ENCODE measurements around the gene OSBPL5.

The OSBPL5 gene

DNA sequence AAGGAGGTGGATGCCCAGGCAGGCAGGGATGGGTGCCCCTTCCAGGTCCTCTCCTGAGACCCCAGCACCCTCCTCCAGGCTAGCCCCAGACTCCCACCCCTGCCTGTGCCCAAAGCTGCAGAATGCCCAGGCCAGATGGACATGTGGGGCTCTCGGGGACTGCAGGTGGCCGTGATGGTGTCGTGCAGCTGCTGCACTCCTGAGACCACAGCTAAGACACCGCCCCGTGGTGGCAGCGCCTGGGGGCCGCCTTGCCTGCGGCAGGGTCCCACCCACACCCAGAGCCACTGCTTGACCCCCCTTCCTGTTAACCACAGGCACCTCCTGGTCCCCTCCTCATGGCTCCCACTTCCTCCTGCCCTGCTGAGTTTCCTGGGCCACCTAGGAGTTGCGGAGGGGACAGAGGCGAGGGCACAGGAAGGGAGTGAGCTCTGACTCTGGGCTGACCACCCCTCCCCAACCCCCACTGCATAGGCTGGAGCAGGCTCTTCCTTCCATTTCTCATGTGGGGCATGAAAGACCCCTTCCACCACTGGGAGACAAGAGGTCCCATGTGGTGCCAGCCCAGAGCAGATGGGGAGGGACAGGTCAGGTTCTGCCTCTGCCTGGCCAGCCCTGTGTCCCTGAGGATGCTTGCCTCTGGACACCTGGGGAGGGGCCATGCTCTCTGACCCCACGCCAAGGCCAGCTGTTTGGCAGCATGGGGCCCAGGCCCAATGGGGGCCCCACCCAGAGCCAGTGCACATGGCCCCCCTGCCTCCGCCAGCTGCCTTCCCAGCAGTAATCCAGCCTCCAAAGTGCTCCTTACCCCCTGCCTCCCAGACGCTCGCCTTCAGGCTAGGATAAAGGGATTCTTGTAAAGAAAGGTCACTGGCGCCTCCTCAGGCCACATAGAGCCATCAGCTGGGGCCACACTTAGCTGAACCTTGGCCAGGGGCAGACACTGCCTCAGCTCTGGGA lies 29.3 kb downstream of the OSBPL5 start:
- no peak for DNase-seq (ENCODE audit: extremely low read depth in 1 of 2, low read depth in 1 of 2)

DNA sequence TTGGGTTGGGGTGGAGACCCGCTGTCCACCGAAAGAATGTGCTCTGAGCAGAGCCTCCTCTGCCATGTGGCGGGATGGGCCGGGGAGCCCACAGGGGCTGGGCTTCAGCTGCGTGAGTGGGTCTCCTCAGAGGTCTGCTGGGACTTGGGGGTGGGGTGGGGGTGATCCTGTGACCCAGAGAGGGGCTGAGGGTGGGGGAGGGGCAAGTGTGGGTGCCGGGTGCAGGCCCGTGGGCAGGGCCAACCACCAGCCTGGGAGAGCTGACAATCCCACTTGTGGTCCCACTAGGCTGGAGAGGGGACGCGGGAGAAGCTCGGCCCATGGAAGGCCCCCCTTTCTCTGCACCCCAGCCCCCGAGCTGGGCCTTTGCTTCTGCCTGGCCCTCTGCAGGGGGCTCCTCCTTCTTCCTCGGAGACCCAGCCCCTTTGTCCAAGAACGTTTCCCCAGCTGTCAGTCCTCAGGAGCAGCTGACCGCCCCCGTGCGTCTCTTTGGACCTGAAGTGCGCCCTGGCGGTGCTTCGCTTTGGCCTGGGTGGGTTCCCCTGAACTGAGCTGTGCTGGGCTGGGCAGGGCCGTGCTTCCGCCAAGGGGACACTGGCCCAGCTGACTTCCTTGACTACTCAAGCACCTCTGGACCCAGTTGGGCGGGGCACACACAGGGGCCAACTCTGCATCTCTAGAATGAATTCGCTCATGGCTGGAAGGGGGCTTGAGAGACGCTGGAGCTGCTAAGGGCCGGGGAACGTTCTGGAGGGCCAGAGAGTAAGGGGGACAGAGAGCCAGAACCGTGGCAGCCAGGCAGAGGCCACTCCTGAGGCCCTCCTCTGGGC lies 30.2 kb downstream of the OSBPL5 start:
- no peak for DNase-seq (ENCODE audit: extremely low read depth in 1 of 2, low read depth in 1 of 2)

DNA sequence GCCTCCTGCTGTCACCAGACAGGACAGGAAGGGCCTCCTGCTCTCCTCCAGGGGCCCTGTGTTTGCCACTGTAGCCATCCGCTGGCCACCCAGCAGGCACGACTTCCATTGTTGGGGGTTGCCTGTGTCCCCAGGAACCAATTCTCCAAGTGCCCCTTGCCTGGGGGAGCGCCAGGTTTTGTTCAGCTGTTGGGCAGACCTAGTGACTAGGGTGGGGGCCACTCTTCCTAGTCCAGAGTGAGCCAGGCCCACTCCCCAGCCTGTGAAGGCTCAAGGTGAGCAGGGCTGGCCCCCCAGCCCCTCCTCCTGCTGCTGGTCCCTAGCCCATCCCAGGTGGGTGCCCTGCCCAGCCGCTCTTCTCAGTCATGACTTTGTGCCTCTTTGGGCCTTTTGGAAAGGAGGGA lies 30.9 kb downstream of the OSBPL5 start:
- DNase-seq (ENCODE audit: extremely low read depth in 1 of 2, low read depth in 1 of 2) = no peak

DNA sequence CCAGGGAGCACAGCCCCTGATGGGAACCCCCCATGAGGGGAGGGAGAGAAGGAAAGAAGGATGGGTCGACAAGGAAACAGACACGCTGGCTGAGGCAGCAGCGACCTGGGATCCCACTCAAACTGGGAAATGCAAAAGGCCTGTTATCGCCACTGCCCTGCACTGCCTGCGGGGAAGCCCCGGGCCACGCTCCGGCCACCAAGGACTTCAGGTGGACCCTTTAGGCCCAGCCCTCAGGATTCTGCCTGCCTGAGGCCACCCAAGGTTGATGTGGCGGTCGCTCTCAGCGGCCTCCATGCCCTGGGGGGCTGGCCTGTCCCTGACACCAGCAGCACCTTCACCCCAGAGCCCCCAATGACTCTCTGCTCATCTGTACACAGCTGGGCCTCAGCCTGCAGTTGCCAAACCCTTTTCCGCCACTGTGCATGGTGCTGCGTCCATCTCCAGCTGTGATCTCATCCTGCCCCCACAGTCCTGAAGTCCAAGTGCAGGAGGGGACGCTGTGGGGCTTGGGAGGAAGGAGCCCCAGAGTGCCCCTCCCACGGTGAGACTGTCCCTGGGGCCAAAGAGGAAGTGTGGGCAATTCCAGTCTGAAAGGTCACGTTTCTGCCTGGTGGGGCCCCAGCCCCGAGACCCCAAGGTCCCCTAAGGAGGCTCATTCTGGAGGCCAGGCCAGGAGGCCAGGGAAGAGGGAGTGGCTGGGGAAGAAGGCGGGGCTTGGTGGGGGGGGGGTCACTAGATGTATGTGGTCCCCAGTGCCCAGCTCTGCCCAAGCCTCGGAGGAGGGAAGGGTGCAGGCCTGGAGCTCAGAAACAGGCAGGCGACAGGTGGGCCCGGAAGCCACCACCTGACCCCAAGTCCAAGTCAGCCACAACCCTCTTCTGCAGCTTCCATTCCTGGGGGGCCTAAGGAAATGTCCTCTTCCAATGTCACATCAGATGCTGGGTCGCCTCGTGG lies 31.6 kb downstream of the OSBPL5 start:
- no peak for DNase-seq (ENCODE audit: extremely low read depth in 1 of 2, low read depth in 1 of 2)

DNA sequence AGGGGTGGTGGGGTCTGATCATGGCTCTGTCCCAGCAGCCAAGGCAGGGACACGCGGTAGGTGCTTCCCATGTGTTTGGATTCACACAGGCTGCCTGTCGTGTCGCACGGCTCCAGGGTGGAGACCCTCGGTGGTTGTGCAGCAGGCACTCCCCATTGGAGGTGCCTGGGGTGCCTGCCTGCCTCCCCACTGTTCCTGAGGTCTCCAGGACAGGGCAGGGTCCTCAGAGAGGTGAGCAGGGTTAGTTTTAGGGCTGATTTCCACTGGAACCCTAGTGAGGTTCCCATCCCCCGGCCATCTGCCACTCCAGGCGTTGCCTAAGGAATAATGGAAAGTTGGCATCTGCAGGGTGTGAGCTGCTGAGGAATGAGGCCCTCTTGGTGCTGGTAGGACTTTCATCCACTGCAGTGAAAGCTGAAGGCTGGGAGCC lies 32.3 kb downstream of the OSBPL5 start:
- DNase-seq (ENCODE audit: extremely low read depth in 1 of 2, low read depth in 1 of 2) = no peak

DNA sequence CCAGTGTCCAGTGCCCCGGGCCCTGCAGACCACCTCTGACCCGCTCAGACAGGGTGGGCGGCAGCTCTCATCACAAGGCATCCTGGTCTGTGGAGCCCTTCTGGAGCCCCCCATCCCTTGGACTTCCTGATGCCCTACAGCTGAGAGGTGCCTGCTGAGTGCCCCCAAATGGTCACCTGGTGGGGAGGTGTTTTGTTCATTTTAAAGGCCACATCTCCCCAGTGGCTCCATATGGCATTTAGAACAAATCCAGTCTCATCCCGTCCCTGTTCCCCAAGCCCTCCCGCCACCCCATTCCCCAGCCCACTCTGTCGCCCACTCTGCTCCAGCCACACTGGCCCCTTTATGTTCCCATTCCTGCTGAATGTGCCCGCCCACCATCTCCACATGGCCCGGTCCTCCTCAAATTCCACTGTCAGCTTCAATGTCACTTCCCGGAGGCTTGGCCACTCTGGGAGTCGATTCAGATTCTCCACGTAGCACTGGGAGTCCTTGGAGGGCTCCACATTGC lies 32.8 kb downstream of the OSBPL5 start:
- DNase-seq (ENCODE audit: extremely low read depth in 1 of 2, low read depth in 1 of 2) = no peak

DNA sequence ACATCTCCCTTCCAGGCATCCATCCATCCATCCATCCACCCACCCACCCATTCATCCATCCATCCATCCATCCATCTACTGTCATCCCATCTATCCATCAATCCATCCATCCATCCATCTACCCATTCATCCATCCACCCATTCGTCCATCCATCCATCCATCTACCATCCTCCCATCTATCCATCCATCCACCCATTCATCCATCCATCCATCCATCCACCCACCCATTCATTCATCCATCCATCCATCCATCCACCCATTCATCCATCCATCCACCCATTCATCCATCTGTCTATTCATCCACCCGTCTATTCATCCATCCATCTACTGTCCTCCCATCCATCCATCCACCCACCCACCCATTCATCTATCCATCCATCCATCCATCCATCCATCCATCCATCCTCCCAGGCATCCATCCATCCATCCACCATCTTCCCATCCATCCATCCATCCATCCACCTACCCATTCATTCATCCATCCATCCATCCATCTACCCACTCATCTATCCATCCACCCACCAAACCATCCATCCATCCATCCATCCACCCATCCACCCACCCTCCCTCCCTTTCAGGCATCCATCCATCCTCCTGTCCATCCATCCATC lies 33.7 kb downstream of the OSBPL5 start:
- DNase-seq (ENCODE audit: extremely low read depth in 1 of 2, low read depth in 1 of 2) = no peak

DNA sequence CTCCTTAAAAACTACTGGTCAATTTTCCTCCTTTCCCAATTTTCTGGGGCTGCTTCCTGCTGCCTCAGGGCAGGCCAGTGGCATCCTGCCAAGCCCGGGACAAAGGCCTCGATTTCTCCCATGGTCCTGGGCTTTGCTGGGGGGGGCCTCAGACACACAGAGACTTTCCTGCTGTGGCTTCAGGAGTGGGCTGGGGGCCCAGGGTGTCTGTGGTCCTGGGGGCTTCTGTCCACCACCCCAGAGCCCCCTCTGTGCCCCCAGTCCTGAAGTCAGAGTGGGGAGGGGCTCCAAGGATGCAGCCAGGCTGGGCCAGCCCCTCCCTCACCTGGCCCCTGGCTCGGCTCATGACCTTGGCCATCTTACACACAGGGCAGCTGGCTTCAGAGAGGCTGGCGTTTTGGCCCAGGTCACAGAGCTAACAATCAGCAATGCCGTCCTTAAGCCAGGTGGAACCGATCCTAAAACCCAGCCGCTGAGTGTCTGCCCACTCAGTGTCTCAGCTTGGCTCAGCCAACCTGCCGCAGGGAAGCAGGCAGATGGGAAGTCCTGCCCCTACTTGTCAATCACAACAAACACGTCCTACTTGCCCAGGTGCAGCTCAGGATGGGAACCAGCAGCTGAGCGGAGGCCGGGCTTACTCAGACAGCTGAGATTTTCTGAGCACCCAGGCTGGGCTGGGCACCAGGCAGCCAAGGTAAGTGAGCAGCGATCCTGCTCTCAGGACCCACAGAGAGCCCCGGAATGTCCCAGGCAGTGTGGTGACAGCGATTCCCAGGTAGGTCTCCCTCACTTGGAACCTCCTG lies 34.6 kb downstream of the OSBPL5 start:
- no peak for DNase-seq (ENCODE audit: extremely low read depth in 1 of 2, low read depth in 1 of 2)

DNA sequence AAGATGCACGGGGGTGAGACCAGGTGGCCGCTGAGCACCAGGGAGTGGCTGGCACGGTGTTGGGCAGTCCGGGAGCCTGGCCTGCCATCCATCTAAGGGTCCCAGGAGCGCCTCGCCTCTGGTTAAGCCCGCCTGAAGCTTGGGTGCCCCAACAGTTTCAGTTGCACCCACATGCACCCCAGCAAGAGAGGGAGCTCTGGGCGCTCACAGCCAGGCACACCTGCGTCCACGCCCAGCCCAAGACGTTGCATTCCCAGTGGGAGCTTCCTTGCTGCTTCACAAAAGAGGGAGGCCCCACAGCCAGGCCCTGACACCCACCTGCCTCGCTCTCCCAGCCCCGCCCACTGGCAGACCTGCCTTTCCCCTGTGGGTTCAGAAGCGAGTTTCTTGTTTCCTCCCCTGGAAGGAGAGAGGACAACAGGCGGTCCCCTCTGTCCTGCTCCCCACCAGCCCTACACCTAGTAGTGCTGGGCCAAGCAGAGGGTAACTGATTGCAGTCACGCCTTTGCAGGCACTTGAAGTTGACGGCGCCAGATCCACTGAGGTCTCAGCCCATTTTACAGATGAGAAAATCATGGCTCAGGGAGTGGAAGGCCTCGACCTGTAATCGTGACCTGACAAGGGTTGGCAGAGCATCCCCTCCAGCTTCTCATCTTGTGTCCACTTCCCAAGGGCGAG lies 35.4 kb downstream of the OSBPL5 start:
- DNase-seq (ENCODE audit: extremely low read depth in 1 of 2, low read depth in 1 of 2) = no peak

DNA sequence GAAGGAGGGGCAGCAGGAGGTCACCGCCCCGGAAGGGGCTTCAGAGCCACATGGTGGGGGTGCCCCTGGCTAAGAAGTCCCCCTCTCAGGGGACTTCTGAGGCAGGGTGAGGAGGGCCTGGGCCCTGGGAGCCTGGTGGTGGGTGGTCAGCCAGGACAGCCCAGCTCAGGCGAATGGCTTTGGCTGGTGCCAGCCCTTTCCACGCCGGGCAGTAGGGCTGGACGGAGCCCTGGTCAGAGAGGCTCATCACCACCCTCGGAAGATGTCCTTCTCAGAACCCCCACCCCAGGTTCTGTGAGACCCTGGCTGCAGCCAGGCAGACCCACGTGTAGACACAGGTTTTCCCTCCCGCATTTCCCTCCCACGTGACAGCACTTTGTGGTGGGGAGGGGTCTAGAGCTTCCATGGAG lies 35.9 kb downstream of the OSBPL5 start:
- DNase-seq (ENCODE audit: extremely low read depth in 1 of 2, low read depth in 1 of 2) = no peak

DNA sequence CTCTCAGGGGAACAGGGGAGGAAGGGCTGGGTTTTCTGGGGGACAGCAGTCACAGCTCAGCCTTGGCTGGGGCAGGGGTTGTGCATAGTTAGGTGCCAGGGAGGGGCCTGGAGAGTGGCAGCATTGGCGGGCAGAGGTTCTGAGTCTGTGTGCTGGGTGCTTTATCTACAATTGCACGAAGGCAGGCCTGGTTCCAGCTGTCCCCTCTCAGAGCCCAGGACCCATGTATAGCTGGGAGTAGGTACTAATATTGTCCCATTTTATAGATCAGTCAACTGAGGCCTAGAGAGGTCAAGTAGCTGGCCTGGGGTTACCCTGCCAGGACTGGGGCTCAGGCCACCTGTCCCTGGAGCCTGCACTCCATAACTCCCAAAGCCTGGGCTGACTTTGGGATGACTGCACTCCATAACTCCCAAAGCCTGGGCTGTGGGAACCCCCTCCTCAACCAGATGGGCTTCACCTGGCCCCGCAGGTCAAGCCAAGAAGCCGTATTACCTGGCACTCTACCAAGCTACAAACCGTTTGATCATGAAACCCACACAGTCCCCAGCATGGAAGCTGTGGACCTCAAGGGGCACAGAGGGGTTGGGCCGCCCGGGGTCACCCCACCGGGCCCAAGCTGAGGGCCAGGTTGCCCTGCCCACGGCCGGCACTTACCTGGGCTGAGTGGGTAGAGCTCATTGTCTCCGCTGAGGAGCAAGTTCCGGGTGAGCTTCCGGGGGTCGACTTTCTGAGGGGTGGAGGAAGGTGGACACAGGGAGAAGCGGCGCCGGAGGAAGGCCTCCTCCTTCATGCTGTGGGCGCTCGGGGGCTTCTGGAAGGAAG lies 36.5 kb downstream of the OSBPL5 start:
- no peak for DNase-seq (ENCODE audit: extremely low read depth in 1 of 2, low read depth in 1 of 2)

DNA sequence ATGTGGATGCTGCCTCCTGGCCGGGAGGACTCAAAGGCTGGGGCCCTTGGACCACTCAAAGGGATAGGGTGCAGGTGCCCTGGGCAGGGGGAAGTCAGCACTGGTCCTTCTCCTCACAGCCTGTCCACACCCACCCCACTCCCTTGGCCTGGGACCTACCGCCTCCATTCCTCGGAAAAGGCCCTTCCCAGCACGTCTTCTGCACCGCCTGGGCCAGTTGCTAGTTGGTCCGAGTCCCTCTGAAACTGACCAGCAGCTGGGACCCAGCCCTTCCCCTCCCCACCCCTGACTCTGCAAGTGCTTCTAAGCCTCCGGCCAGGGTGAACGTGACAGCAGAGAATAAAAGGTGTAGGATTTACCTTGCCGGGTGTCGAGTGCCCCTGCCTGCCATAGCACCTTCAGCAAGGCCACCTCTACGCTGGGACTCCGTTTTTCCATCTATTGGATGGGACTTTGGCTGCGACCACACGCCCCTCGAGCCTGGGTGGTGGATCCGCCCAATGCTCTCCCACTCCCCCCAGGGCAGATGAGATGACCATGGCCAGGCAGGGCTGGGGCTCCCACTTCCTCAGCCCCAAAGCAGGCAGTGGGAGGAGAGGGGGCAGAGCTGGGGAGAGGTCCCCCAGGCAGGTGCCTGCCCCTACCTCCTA lies 37.3 kb downstream of the OSBPL5 start:
- no peak for DNase-seq (ENCODE audit: extremely low read depth in 1 of 2, low read depth in 1 of 2)

DNA sequence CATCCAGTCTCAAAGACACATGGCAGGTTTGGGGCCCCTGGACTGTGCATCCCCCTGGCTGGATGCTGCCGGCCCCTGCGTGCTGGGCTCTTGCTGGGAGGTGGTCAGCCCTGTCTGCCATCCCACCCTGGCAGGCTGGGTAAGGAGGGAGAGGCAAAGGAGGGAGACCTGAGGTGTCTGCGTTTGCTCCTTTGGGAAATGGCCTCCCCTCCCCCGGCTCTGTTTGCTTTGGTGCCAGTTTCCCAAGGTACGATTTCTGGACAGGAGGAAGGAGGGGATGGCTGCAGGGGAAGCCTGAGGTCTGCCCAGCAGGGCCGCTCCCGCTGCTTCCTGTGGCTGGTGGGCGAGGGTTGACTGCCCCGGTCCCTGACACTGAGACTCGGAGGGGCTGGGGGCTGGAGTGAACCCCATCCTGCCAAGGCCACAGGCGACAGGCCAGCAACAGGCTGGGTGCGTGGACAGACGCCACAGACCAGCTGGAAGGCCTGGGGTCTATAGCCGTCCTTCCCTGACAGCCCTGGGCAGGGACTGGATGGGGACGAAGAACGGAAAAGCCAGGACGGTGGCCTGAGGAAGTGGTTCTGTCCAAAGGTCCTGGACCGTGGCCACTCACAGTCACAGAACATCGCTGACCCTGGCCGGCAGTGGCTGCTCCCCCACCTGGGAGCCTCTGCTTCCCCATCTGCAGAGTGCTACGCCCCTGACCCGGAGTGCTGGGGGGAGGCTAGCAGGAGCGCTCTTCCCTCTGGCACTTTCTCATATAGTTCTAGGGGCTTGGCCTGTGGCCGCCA lies 38.0 kb downstream of the OSBPL5 start:
- no peak for DNase-seq (ENCODE audit: extremely low read depth in 1 of 2, low read depth in 1 of 2)

DNA sequence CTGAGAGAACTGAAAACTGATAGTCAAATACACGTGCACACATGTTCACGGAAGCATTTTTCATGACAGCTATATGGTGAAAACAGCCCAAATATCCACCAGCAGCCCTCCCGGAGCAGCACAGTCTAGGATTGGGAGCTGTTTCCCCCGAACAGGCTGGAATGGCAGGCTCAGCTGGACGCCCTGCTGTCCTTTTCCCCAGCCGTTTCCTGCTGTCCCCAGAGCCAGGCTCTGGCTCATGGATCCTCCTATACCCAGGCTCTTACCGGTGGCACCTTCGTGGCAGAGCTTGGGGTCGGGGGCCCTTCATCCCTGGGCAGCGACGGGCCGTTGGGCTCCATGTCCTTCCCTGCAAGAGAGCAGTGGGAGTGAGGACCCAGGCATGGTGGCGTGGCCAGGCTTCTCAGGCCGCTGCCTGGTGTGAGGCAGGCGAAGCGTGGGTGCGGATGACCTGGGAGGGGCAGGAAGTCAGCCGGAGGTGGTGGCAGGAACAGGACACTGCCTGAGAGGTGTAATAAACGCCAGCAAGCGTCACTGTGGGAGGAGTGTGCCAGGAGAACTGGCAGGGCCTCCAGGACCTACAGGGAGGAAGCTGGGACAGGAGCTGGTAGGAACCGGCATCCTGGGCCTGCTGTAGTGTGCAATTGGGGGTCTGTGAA lies 38.8 kb downstream of the OSBPL5 start:
- DNase-seq (ENCODE audit: extremely low read depth in 1 of 2, low read depth in 1 of 2) = no peak

DNA sequence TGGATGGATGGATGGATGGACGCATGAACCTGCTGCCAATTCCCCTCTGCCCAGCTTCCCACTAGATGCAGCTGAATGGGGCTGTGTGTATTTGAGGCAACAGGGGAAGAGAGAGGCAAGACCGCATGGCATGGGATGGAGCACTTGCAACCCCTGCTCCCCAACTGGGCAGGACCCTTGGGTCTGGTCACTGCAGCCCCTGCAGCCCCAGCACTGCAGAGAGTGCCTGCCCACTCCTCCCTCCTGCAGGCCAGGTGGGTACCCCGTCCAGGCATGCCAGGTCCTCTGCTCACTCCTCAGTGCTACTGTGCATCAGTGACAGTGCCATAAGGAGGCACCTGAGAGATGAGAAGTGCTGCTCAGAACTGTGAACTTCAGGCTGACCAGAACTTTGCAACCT lies 40.3 kb downstream of the OSBPL5 start:
- DNase-seq (ENCODE audit: extremely low read depth in 1 of 2, low read depth in 1 of 2) = no peak
